Neural cell (in vitro differentiated cells): ENCODE measurements around the gene ABL2. TPM values are rescaled to one million over a fixed set of nuclear protein-coding genes. Genes with fewer than 3 reads are reported as not detected.
"Not testable (repeated sequence)": the region's sequence is repeated elsewhere in the genome, so short reads cannot be mapped to it uniquely, and the experiment has no call there.

Source experiments
- H2AFZ ChIP-seq: fragments of 200-600, 300-800 bp; sonication (generic), shearing (Covaris generic); 2 replicates; pipeline ENCODE4 v1.6.0; 2014; ENCODE audit warnings: low read depth, mild to moderate bottlenecking, antibody characterized with exemption, low read length, moderate library complexity
- H3F3A ChIP-seq: fragments of 200-600 bp; shearing (Covaris generic); 2 replicates; pipeline ENCODE4 v1.6.1; 2016; ENCODE audit warnings: mild to moderate bottlenecking, moderate library complexity, mixed read lengths, antibody characterized with exemption, low read length; ENCODE audit not compliant: insufficient read depth, poor library complexity, severe bottlenecking
- H3K27ac ChIP-seq: fragments of 200-600, 300-800 bp; sonication (generic), shearing (Covaris generic); 2 replicates; pipeline ENCODE4 v1.5.1; 2014; ENCODE audit warnings: mild to moderate bottlenecking, low read length, moderate library complexity
- H3K27me3 ChIP-seq: fragments of 300-800, 200-600 bp; sonication (generic), shearing (Covaris generic); 2 replicates; pipeline ENCODE4 v1.6.0; 2014; ENCODE audit warnings: mild to moderate bottlenecking, low read depth, low read length, moderate library complexity; ENCODE audit not compliant: insufficient read depth
- H3K36me3 ChIP-seq: fragments of 300-800, 200-600 bp; sonication (generic), shearing (Covaris generic); 2 replicates; pipeline ENCODE4 v1.5.1; 2014; ENCODE audit warnings: mild to moderate bottlenecking, antibody characterized with exemption, low read length, moderate library complexity; ENCODE audit not compliant: insufficient read depth
- H3K4me2 ChIP-seq: fragments of 300-800, 200-600 bp; sonication (generic), shearing (Covaris generic); 2 replicates; pipeline ENCODE4 v1.6.0; 2014; ENCODE audit warnings: mild to moderate bottlenecking, low read length
- H3K4me3 ChIP-seq: fragments of 300-800, 200-600 bp; sonication (generic), shearing (Covaris generic); 2 replicates; pipeline ENCODE4 v1.5.1; 2014; ENCODE audit warnings: mild to moderate bottlenecking, low read length, moderate library complexity
- H3K79me2 ChIP-seq: fragments of 200-600 bp; shearing (Covaris generic); replicated peaks from 2 replicates; pipeline ENCODE4 v1.6.0; 2014; ENCODE audit warnings: mild to moderate bottlenecking, low read length, moderate library complexity; ENCODE audit not compliant: insufficient read depth
- H3K9ac ChIP-seq: fragments of 300-800, 200-600 bp; sonication (generic), shearing (Covaris generic); 2 replicates; pipeline ENCODE4 v1.6.1; 2016; ENCODE audit warnings: mild to moderate bottlenecking, low read length, mixed read lengths
- H3K9me2 ChIP-seq: fragments of 200-600 bp; shearing (Covaris generic); 2 replicates; pipeline ENCODE4 v1.6.1; 2016; ENCODE audit warnings: mild to moderate bottlenecking, low read length, mixed read lengths; ENCODE audit not compliant: insufficient read depth
- H3K9me3 ChIP-seq: fragments of 200-600, 300-800 bp; sonication (generic), shearing (Covaris generic); 2 replicates; pipeline ENCODE4 v1.6.1; 2016; ENCODE audit warnings: mild to moderate bottlenecking, mixed run types, low read length, moderate library complexity, mixed read lengths
- H4K20me1 ChIP-seq: fragments of 200-600 bp; shearing (Covaris generic); 2 replicates; pipeline ENCODE4 v1.6.1; 2016; ENCODE audit warnings: mild to moderate bottlenecking, mixed run types; ENCODE audit not compliant: insufficient read depth
- EP300 ChIP-seq: fragments of 450-650 bp; conservative IDR thresholded peaks from 2 replicates; pipeline ENCODE4 v1.6.1; 2014; ENCODE audit warnings: antibody characterized with exemption, mild to moderate bottlenecking, moderate library complexity; ENCODE audit not compliant: poor library complexity, severe bottlenecking
- EZH2 ChIP-seq: fragments of 200-600, 300-800 bp; shearing (Covaris generic), sonication (generic); IDR thresholded peaks from 2 replicates; pipeline ENCODE4 v1.6.1; 2014; ENCODE audit warnings: antibody characterized with exemption, low read length, borderline replicate concordance, mild to moderate bottlenecking; ENCODE audit not compliant: insufficient read depth, poor library complexity, severe bottlenecking
- MXI1 ChIP-seq: fragments of 450-650 bp; conservative IDR thresholded peaks from 2 replicates; pipeline ENCODE4 v1.6.1; 2014; ENCODE audit warnings: antibody characterized with exemption, mild to moderate bottlenecking; ENCODE audit not compliant: poor library complexity, severe bottlenecking
- POLR2AphosphoS5 ChIP-seq: IDR thresholded peaks from 2 replicates; pipeline ENCODE4 v1.6.1; 2012
- RAD21 ChIP-seq: fragments of 450-650 bp; conservative IDR thresholded peaks from 2 replicates; pipeline ENCODE4 v1.6.1; 2014; ENCODE audit warnings: antibody characterized with exemption, mild to moderate bottlenecking, moderate library complexity
- SMC3 ChIP-seq: fragments of 450-650 bp; conservative IDR thresholded peaks from 2 replicates; pipeline ENCODE4 v1.6.1; 2014; ENCODE audit warnings: antibody characterized with exemption, mild to moderate bottlenecking, moderate library complexity; ENCODE audit not compliant: poor library complexity
- TAF1 ChIP-seq: IDR thresholded peaks from 2 replicates; pipeline ENCODE4 v1.6.1; 2012; ENCODE audit warnings: low read depth
- polyA plus RNA-seq: library from polyadenylated mRNA; depleted of rRNA; stranded (reverse); fragments of >200 nt; gene quantifications from 2 replicates; pipeline ENCODE4 v1.2.3, GENCODE V29; 2014
- TF ChIP-seq, protein P1 (sequence below): fragments of 450-650 bp; IDR thresholded peaks from 2 replicates; pipeline ENCODE4 v1.5.1; 2014; ENCODE audit warnings: antibody characterized with exemption, mild to moderate bottlenecking, moderate library complexity; ENCODE audit not compliant: poor library complexity, severe bottlenecking
- TF ChIP-seq, protein P2 (sequence below): IDR thresholded peaks from 2 replicates; pipeline ENCODE4 v1.6.1; 2012; ENCODE audit warnings: borderline replicate concordance

Gene ABL2
- polyA plus RNA-seq, 1 donor from 2014 or later: 9.8 TPM

DNA sequence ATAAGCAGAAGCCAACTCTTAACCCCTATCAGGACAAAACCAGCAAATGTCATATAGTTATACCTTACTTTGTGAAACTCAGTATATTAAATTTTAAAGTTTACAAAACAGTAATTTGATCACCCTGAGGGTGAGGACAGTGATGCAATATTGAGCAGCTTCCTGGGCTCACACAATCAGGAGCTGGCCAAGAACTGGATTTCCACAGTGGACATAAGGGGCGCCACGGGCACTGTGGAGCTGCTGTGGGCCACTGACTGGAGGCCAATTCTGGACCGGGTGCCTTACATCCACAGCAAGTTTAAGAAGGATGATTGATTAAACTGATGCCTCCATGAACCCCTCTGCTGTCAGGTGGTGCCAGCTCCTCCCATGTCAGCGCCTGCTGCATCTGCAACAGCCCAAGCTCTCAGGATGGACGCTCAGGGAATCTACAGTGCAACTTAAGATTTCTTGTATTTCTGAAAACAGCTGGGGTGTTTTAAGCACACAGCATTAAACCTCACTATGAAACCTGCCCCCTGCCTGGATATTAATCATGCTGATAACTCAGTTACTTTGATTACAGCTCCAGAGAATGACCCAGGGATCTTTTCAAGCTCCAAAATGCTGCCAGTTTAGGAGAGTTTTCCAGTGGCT lies 91.7 kb downstream of the ABL2 start:
- TF ChIP-seq EZH2 (no peak), EP300 (no peak), SMC3 (no peak), TAF1 (no peak), RAD21 (no peak), POLR2AphosphoS5 (no peak), MXI1 (no peak)
- TF ChIP-seq, protein P1, sequence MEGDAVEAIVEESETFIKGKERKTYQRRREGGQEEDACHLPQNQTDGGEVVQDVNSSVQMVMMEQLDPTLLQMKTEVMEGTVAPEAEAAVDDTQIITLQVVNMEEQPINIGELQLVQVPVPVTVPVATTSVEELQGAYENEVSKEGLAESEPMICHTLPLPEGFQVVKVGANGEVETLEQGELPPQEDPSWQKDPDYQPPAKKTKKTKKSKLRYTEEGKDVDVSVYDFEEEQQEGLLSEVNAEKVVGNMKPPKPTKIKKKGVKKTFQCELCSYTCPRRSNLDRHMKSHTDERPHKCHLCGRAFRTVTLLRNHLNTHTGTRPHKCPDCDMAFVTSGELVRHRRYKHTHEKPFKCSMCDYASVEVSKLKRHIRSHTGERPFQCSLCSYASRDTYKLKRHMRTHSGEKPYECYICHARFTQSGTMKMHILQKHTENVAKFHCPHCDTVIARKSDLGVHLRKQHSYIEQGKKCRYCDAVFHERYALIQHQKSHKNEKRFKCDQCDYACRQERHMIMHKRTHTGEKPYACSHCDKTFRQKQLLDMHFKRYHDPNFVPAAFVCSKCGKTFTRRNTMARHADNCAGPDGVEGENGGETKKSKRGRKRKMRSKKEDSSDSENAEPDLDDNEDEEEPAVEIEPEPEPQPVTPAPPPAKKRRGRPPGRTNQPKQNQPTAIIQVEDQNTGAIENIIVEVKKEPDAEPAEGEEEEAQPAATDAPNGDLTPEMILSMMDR: no peak
- TF ChIP-seq, protein P2, sequence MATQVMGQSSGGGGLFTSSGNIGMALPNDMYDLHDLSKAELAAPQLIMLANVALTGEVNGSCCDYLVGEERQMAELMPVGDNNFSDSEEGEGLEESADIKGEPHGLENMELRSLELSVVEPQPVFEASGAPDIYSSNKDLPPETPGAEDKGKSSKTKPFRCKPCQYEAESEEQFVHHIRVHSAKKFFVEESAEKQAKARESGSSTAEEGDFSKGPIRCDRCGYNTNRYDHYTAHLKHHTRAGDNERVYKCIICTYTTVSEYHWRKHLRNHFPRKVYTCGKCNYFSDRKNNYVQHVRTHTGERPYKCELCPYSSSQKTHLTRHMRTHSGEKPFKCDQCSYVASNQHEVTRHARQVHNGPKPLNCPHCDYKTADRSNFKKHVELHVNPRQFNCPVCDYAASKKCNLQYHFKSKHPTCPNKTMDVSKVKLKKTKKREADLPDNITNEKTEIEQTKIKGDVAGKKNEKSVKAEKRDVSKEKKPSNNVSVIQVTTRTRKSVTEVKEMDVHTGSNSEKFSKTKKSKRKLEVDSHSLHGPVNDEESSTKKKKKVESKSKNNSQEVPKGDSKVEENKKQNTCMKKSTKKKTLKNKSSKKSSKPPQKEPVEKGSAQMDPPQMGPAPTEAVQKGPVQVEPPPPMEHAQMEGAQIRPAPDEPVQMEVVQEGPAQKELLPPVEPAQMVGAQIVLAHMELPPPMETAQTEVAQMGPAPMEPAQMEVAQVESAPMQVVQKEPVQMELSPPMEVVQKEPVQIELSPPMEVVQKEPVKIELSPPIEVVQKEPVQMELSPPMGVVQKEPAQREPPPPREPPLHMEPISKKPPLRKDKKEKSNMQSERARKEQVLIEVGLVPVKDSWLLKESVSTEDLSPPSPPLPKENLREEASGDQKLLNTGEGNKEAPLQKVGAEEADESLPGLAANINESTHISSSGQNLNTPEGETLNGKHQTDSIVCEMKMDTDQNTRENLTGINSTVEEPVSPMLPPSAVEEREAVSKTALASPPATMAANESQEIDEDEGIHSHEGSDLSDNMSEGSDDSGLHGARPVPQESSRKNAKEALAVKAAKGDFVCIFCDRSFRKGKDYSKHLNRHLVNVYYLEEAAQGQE: no peak
- no peaks in the 10 kb centered on the region for H4K20me1 ChIP-seq

DNA sequence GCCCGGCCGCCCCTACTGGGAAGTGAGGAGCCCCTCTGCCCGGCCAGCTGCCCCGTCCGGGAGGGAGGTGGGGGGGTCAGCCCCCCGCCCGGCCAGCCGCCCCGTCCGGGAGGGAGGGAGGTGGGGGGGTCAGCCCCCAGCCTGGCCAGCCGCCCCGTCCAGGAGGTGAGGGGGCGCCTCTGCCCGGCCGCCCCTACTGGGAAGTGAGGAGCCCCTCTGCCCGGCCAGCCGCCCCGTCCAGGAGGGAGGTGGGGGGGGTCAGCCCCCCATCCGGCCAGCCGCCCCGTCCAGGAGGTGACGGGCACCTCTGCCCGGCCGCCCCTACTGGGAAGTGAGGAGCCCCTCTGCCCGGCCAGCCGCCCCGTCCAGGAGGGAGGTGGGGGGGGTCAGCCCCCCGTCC lies 93.8 kb downstream of the ABL2 start:
- H3K79me2 ChIP-seq, H3K9me3 ChIP-seq, H3K9ac ChIP-seq, H2AFZ ChIP-seq, H3K36me3 ChIP-seq, H3K4me2 ChIP-seq, H3K27ac ChIP-seq, H3K4me3 ChIP-seq, H3K9me2 ChIP-seq, H3F3A ChIP-seq, H3K27me3 ChIP-seq, H4K20me1 ChIP-seq: not testable (repeated sequence)

More for the DNA sequence above, 91.7 kb downstream of the ABL2 start:
- Histone ChIP-seq H3K9me2 (no peaks in the 10 kb centered on the region), H3K27ac (no peak overlapping the region), H3K27me3 (no peaks in the 10 kb centered on the region), H3K9ac (no peak overlapping the region), H3K36me3 (no peaks in the 10 kb centered on the region), H3K4me2 (no peak overlapping the region), H2AFZ (no peak overlapping the region), H3K79me2 (peaks cover 3% of the 10 kb centered on the region), H3K9me3 (no peaks in the 10 kb centered on the region), H3K4me3 (no peak overlapping the region), H3F3A (no peaks in the 10 kb centered on the region)

DNA sequence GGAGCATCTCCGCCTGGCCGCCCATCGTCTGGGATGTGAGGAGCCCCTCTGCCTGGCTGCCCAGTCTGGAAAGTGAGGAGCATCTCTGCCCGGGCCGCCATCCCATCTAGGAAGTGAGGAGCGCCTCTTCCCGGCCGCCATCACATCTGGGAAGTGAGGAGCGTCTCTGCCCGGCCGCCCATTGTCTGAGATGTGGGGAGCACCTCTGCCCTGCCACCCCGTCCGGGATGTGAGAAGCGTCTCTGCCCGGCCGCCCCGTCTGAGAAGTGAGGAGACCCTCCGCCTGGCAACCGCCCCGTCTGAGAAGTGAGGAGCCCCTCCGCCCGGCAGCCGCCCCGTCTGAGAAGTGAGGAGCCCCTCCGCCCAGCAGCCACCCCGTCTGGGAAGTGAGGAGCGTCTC lies 94.3 kb downstream of the ABL2 start:
- H2AFZ ChIP-seq, H3K27ac ChIP-seq, H3K36me3 ChIP-seq, H3K9ac ChIP-seq, H3K4me2 ChIP-seq, H3K27me3 ChIP-seq, H3K4me3 ChIP-seq, H3F3A ChIP-seq, H3K79me2 ChIP-seq, H3K9me2 ChIP-seq, H3K9me3 ChIP-seq, H4K20me1 ChIP-seq: not testable (repeated sequence)
